ENCODE data around the gene KRI1. TPM values are rescaled to one million over a fixed set of nuclear protein-coding genes. Genes with fewer than 3 reads are reported as not detected.
"Not testable (repeated sequence)": the region's sequence is repeated elsewhere in the genome, so short reads cannot be mapped to it uniquely, and the experiment has no call there.

KRI1 gene
- total RNA-seq, 1 donor from 2014 or later: 18.2 TPM

- TF ChIP-seq CTCF (conservative IDR thresholded peaks at IDR 0.05; ENCODE audit: low read depth, low read length): no peak
- H3K4me3 ChIP-seq (ENCODE audit: low read depth, low read length): peak overlapping the region; percentile 73
- no peak for DNase-seq (ENCODE audit: low read depth)
Measured at GRCh38 chr19:10543059-10543419, 22.8 kb downstream of the KRI1 start.

- not testable (repeated sequence) for H3K4me3 ChIP-seq (ENCODE audit: low read depth, low read length); DNase-seq (ENCODE audit: low read depth)
Measured at GRCh38 chr19:10539016-10539415, 26.8 kb downstream of the KRI1 start.

DNA sequence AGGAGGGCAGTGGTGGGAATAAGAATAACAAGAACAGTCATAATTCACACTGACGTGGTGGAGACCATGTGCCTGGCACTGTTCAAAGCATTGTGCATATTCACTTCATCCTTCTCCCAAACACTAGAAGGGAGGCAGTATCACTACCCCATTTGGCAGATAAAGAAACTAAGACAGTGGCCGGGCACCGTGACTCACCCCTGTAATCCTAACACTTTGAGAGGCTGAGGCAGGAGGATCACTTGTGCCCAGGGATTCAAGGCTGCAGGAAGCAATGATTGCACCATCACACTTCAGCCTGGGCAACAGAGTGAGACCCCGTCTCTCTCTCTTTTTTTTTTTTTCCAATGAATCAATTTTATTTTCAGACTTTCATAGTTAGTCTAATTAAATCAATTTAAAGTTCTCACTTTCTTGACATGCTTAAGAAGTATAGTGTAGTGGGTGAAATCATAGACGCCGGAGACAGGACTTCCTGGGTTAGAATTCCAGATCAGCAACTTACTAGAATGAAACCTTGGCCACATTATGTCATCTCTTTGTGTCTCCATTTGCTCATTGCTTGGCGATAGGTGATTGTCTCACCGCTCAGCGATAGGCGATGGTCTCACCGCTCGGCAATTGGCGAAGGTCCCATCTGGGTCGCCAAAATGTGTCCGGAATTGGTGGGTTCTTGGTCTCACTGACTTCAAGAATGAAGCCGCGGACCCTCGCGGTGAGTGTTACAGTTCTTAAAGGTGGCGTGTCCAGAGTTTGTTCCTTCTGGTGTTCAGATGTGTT lies 27.4 kb downstream of the KRI1 start:
- TF ChIP-seq CTCF (conservative IDR thresholded peaks at IDR 0.05; ENCODE audit: low read depth, low read length): no peak
- DNase-seq (ENCODE audit: low read depth): no peak

DNA sequence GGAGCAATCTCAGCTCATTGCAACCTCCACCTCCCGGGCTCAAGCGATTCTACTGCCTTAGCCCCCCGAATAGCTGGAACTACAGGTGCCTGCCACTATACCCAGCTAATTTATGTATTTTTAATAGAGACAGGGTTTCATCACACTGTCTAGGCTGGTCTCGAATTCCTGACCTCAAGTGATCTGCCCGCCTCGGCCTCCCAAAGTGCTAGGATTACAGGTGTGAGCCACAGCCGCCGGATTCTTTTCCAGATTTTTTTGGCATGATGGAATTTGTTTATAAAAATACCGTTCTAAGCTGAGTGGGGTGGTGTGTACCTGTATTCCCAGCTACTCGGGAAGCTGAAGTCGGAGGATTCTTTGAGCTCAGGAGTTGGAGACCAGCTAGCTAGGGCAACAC lies 28.1 kb downstream of the KRI1 start:
- DNase-seq (ENCODE audit: low read depth): no peak
- no peak for TF ChIP-seq CTCF (conservative IDR thresholded peaks at IDR 0.05; ENCODE audit: low read depth, low read length)
- no peak overlapping the region for H3K4me3 ChIP-seq (ENCODE audit: low read depth, low read length)

More for the DNA sequence above, 27.4 kb downstream of the KRI1 start:
- no peak overlapping the region for H3K4me3 ChIP-seq (ENCODE audit: low read depth, low read length)

DNA sequence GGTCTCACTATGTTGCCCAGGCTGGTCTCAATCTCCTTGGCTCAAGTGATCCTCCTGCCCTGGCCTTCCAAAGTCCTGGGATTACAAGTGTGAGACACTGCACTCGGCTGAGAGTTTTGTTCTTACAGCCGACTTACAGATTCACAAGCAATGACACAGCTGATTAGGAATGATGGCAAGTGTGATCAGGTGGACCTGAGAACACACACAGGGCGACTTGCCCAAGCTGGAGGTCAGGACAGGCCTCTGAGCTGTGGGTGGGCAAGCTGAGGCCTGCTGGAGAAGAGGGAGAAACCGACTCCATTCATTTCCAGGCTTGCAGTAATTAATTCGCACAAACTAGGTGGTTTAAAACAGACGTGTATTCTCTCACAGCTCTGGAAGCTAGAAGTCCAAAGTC lies 30.2 kb downstream of the KRI1 start:
- H3K4me3 ChIP-seq (ENCODE audit: low read depth, low read length): no peak overlapping the region
- no peak for DNase-seq (ENCODE audit: low read depth)
- TF ChIP-seq CTCF (conservative IDR thresholded peaks at IDR 0.05; ENCODE audit: low read depth, low read length): no peak

- DNase-seq (ENCODE audit: low read depth): no peak
- H3K4me3 ChIP-seq (ENCODE audit: low read depth, low read length): no peak overlapping the region
- TF ChIP-seq CTCF (conservative IDR thresholded peaks at IDR 0.05; ENCODE audit: low read depth, low read length): no peak
Measured at GRCh38 chr19:10533646-10534386, 32.0 kb downstream of the KRI1 start.

DNA sequence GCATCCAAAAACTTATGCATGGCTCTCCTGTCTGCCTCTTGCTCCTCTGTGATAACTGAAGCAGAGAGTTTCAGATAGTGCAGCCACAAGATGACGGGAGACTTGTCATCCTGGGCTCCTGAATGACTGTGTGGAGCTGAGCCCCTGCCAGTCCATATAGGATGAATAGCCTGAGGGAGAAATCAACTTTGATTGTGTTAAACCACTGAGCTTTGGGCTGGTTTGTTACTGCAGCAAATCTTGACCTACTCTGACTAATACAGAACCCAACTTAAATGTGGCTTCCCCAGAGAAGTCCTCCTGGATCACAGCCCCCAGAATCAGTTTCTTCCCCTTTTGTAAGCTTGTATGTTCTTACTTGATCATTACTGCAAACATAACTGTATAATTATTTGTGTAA lies 33.4 kb downstream of the KRI1 start:
- DNase-seq (ENCODE audit: low read depth): no peak
- H3K4me3 ChIP-seq (ENCODE audit: low read depth, low read length): no peak overlapping the region
- no peak for TF ChIP-seq CTCF (conservative IDR thresholded peaks at IDR 0.05; ENCODE audit: low read depth, low read length)

- H3K4me3 ChIP-seq (ENCODE audit: low read depth, low read length); DNase-seq (ENCODE audit: low read depth): not testable (repeated sequence)
Measured at GRCh38 chr19:10526887-10527286, 38.9 kb downstream of the KRI1 start.

Measured in epithelial cell of proximal tubule (primary cell).